Caco-2 (cell line): ENCODE measurements around the gene SPINK8. TPM values are rescaled to one million over a fixed set of nuclear protein-coding genes. Genes with fewer than 3 reads are reported as not detected.
A peak's percentile ranks its signal among the peaks of the same experiment; 100 is the strongest.

Experiments used
- BruUV-seq: library from RNA; stranded (reverse); fragments of 400-500 nt; replicated peaks from 2 replicates; lab custom pipeline; 2021; lab: Mats Ljungman, UMichigan
- CTCF ChIA-PET: fragments of 300-600 bp; sonication (Branson Sonifier 250); formaldehyde crosslinking; loops from one replicate; lab custom pipeline; 2022; ENCODE audit warnings: antibody characterized with exemption; lab: Charles Lee
- POLR2A ChIA-PET: fragments of 300-600 bp; sonication (Branson Sonifier 250); formaldehyde crosslinking; loops from one replicate; lab custom pipeline; 2022; ENCODE audit warnings: antibody characterized with exemption; lab: Charles Lee
- DNase-seq, 2 experiments: peaks; one replicate each; pipeline versions ENCODE4 v3.0.0 to v3.0.0-alpha.2; 2020 to 2022
- H3K27me3 ChIP-seq: replicated peaks from 2 replicates; pipeline ENCODE4 v1.6.0; 2011; ENCODE audit warnings: low read length; ENCODE audit not compliant: control insufficient read depth, insufficient read depth
- H3K36me3 ChIP-seq: 2 replicates; pipeline ENCODE4 v1.5.1; 2011; ENCODE audit warnings: low read length; ENCODE audit not compliant: control insufficient read depth, insufficient read depth
- H3K4me1 ChIP-seq: fragments of 250-450 bp; sonication (Bioruptor Pico); 2 replicates; pipeline ENCODE4 v1.5.1; 2020; ENCODE audit warnings: mild to moderate bottlenecking
- H3K4me3 ChIP-seq: 2 replicates; pipeline ENCODE4 v1.5.1; 2011; ENCODE audit warnings: low read depth, mild to moderate bottlenecking, control low read depth, low read length
- H3K9me3 ChIP-seq: fragments of 250-450 bp; sonication (Bioruptor Pico); 2 replicates; pipeline ENCODE4 v1.5.1; 2020; ENCODE audit warnings: mild to moderate bottlenecking, moderate library complexity
- H3K27ac Mint-ChIP-seq: one replicate; pipeline ENCODE4 v1.8.0; 2022; ENCODE audit warnings: mixed read lengths; ENCODE audit not compliant: unreplicated experiment
- H3K27me3 Mint-ChIP-seq: one replicate; pipeline ENCODE4 v1.8.0; 2022; ENCODE audit warnings: mixed read lengths; ENCODE audit not compliant: insufficient read depth, unreplicated experiment
- H3K36me3 Mint-ChIP-seq: one replicate; pipeline ENCODE4 v1.8.0; 2022; ENCODE audit warnings: mild to moderate bottlenecking, mixed read lengths; ENCODE audit not compliant: insufficient read depth, unreplicated experiment
- H3K4me1 Mint-ChIP-seq: one replicate; pipeline ENCODE4 v1.8.0; 2022; ENCODE audit warnings: low read depth, mixed read lengths; ENCODE audit not compliant: unreplicated experiment
- H3K4me3 Mint-ChIP-seq: one replicate; pipeline ENCODE4 v1.8.0; 2022; ENCODE audit warnings: mild to moderate bottlenecking, moderate library complexity, mixed read lengths; ENCODE audit not compliant: unreplicated experiment
- H3K9me3 Mint-ChIP-seq: one replicate; pipeline ENCODE4 v1.8.0; 2022; ENCODE audit warnings: mixed read lengths; ENCODE audit not compliant: unreplicated experiment
- CTCF ChIP-seq, 2 experiments: fragments of 200-600 bp in 1 of 2; IDR thresholded peaks; 1 replicate in 1 of 2; 2 replicates in 1 of 2; pipeline versions ENCODE4 v1.5.1 to v1.8.0; 2011 to 2022; ENCODE audit warnings: antibody characterized with exemption in 1 of 2, control low read depth in 1 of 2, inconsistent platforms in 1 of 2, low read depth in 1 of 2, low read length in 1 of 2, mild to moderate bottlenecking in 1 of 2, moderate library complexity in 1 of 2; ENCODE audit not compliant: insufficient read depth in 1 of 2, severe bottlenecking in 1 of 2, unreplicated experiment in 1 of 2
- intact Hi-C: fragments of 100-400 bp; cut with micrococcal nuclease; formaldehyde crosslinking; loops from one replicate; pipeline ENCODE4 v1.10.0; 2022; ENCODE audit not compliant: unreplicated experiment
- total RNA-seq: library from RNA; stranded (reverse); gene quantifications from 2 replicates; pipeline ENCODE4 v1.2.3, GENCODE V29; 2022

Gene SPINK8
- total RNA-seq, 1 experiment from 2014 or later = not detected

- Mint-ChIP-seq H3K27me3 (no peaks in the 10 kb centered on the region), H3K27ac (peak overlapping the region; percentile 39), H3K4me1 (peaks cover 38% of the 10 kb centered on the region), H3K4me3 (no peak overlapping the region), H3K36me3 (no peaks in the 10 kb centered on the region), H3K9me3 (no peaks in the 10 kb centered on the region)
- H3K36me3 ChIP-seq = no peaks in the 10 kb centered on the region
- CTCF ChIA-PET = interaction anchor here (0.5 to 2.4 kb wide), 4 partner anchors 9 to 109 kb away, joined by 3 to 5 read pairs (median 5); no protein-coding TSS in a partner anchor
- POLR2A ChIA-PET = no interaction called here
- peak; percentile 18 to 69 for DNase-seq
- TF ChIP-seq CTCF (IDR thresholded peaks at IDR 0.05; ENCODE audit: insufficient read depth in 1 of 2, low read depth in 1 of 2, low read length in 1 of 2, severe bottlenecking in 1 of 2, unreplicated experiment in 1 of 2) = no peak
- no peaks in the 10 kb centered on the region for H3K9me3 ChIP-seq
- no TSS peak for BruUV-seq
- intact Hi-C loops = loop anchor here (2.0 to 5.0 kb wide), 2 partner anchors 25 to 45 kb away; partner anchors contain the start of genes FBXW12 and NME6
- peaks cover 49% of the 10 kb centered on the region for H3K4me1 ChIP-seq
- H3K4me3 ChIP-seq = no peak overlapping the region
- no peaks in the 10 kb centered on the region for H3K27me3 ChIP-seq
These were observed 14.0 kb upstream of the SPINK8 start for GRCh38 chr3:48347500-48347899.

DNA sequence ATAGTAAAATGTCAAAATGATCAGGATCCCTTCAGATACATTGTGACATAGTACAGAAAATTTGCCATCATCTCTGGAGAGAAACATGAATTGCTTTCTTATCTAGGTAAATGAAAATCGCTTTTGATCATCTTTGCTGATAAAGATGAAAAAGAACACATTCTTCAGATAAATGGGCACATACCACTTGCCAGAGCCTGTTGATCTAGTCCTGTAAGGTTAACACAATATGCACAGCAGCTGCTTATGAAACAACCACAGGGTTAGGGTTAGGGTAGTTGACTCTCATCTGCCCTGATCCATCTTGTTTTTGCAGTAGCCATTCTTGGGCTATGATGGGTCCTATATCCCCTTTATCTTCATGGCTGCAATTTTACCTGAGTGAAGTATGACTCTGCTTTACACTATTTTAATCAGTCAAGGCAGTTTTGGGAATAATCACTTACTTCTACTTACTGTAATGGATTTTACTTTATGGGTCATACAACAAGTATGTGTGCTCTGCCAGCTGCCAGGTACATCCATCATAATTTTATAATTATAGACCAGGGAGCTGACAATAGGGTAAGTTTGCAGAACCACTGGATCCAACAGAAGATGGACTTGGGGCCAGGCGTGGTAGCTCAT, 12.6 kb upstream of the SPINK8 start:
- no peak for TF ChIP-seq CTCF (IDR thresholded peaks at IDR 0.05; ENCODE audit: insufficient read depth in 1 of 2, low read depth in 1 of 2, low read length in 1 of 2, severe bottlenecking in 1 of 2, unreplicated experiment in 1 of 2)

DNA sequence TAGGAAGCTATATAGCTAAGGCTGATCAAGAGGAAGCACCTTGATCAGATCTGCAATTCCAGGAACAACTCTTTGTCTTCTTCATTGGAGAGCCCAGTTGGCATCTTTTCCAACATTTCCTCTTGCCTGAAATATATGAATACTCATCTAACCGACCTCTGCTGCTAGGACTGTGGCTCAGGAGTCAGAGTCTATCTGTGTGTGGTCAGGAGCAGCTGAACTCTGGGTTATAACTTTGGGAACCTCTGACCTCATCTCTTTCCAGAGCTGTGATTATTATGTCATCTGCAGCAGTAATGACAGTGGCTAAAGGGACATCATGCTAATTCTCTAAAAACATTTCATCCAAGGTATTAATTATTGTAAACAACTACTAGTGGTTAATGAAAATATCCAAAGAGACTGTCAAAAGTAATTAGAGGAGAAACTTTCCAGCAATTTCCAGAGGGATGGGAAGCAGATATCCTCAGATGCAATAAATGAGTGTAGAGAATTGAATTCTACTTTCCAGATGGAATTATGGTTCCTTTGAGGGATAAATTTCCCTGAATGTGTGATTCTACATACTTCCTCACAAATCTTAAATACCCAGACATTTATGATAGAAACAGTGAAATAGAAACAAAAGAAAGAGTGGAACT, 11.5 kb upstream of the SPINK8 start:
- Histone ChIP-seq H3K27me3 (no peaks in the 10 kb centered on the region), H3K4me3 (no peak overlapping the region), H3K9me3 (no peaks in the 10 kb centered on the region), H3K4me1 (peaks cover 54% of the 10 kb centered on the region), H3K36me3 (no peaks in the 10 kb centered on the region)
- no peak for DNase-seq
- Mint-ChIP-seq H3K4me1 (peaks cover 43% of the 10 kb centered on the region), H3K4me3 (no peak overlapping the region), H3K9me3 (no peaks in the 10 kb centered on the region), H3K27me3 (no peaks in the 10 kb centered on the region), H3K27ac (peak overlapping the region; percentile 75), H3K36me3 (no peaks in the 10 kb centered on the region)
- no peak for TF ChIP-seq CTCF (IDR thresholded peaks at IDR 0.05; ENCODE audit: insufficient read depth in 1 of 2, low read depth in 1 of 2, low read length in 1 of 2, severe bottlenecking in 1 of 2, unreplicated experiment in 1 of 2)
- intact Hi-C loops = loop anchor here (5.0 kb wide), 1 partner anchor 43 kb away; the partner anchor contains the start of gene NME6
- no TSS peak for BruUV-seq
- ChIA-PET CTCF (no interaction called here), POLR2A (no interaction called here)

More for the DNA sequence above, 12.6 kb upstream of the SPINK8 start:
- Histone ChIP-seq H3K4me3 (no peak overlapping the region), H3K27me3 (no peaks in the 10 kb centered on the region), H3K36me3 (no peaks in the 10 kb centered on the region), H3K9me3 (no peaks in the 10 kb centered on the region), H3K4me1 (peaks cover 54% of the 10 kb centered on the region)
- BruUV-seq = no TSS peak
- intact Hi-C loops = loop anchor here (1.0 to 5.0 kb wide), 3 partner anchors 10 to 44 kb away; partner anchors contain the start of genes FBXW12 and NME6
- H3K4me3 Mint-ChIP-seq = no peak overlapping the region
- POLR2A ChIA-PET = no interaction called here
- no peaks in the 10 kb centered on the region for H3K36me3 Mint-ChIP-seq
- H3K27me3 Mint-ChIP-seq = no peaks in the 10 kb centered on the region
- H3K4me1 Mint-ChIP-seq = peaks cover 43% of the 10 kb centered on the region
- peak; percentile 66 to 68 for DNase-seq
- H3K9me3 Mint-ChIP-seq = no peaks in the 10 kb centered on the region
- peak overlapping the region; percentile 75 for H3K27ac Mint-ChIP-seq
- CTCF ChIA-PET = interaction anchor here (1.3 to 2.4 kb wide), 2 partner anchors 27 to 90 kb away, joined by 5 read pairs; no protein-coding TSS in a partner anchor
